Neural progenitor cell (in vitro differentiated cells): ENCODE measurements around the gene NAALADL1.

Experiments used
- EZH2 ChIP-seq: fragments of 200-600 bp; sonication (generic); IDR thresholded peaks from 2 replicates; pipeline ENCODE4 v1.6.1; 2017; ENCODE audit warnings: antibody characterized with exemption, mild to moderate bottlenecking, moderate library complexity
- TF ChIP-seq, protein P1 (sequence below): fragments of 200-600 bp; sonication (generic); IDR thresholded peaks from 2 replicates; pipeline ENCODE4 v1.5.1; 2017; ENCODE audit warnings: antibody characterized with exemption, mild to moderate bottlenecking

DNA sequence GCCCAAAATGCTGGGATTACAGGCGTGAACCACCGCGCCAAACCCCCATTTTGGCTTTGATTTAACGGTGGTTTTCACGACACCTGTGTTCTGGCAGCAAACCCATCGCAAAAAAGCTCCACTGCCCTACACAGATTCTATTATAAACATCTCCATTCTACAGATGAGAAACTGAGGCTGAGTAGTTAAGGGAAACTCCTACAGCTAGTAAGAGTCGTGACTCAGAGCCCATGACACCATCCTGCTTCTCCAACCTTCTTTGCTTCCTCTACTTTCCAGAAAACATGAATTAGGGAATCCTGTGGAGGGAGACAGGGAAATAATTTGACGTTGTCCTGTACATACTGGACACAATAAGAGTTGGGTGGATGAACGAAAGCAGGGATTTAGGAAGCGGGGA, 31.5 kb downstream of the NAALADL1 start:
- TF ChIP-seq, protein P1, sequence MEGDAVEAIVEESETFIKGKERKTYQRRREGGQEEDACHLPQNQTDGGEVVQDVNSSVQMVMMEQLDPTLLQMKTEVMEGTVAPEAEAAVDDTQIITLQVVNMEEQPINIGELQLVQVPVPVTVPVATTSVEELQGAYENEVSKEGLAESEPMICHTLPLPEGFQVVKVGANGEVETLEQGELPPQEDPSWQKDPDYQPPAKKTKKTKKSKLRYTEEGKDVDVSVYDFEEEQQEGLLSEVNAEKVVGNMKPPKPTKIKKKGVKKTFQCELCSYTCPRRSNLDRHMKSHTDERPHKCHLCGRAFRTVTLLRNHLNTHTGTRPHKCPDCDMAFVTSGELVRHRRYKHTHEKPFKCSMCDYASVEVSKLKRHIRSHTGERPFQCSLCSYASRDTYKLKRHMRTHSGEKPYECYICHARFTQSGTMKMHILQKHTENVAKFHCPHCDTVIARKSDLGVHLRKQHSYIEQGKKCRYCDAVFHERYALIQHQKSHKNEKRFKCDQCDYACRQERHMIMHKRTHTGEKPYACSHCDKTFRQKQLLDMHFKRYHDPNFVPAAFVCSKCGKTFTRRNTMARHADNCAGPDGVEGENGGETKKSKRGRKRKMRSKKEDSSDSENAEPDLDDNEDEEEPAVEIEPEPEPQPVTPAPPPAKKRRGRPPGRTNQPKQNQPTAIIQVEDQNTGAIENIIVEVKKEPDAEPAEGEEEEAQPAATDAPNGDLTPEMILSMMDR: no peak
- TF ChIP-seq EZH2: no peak
